ENCODE results near the gene GRP.

GRP gene

DNA sequence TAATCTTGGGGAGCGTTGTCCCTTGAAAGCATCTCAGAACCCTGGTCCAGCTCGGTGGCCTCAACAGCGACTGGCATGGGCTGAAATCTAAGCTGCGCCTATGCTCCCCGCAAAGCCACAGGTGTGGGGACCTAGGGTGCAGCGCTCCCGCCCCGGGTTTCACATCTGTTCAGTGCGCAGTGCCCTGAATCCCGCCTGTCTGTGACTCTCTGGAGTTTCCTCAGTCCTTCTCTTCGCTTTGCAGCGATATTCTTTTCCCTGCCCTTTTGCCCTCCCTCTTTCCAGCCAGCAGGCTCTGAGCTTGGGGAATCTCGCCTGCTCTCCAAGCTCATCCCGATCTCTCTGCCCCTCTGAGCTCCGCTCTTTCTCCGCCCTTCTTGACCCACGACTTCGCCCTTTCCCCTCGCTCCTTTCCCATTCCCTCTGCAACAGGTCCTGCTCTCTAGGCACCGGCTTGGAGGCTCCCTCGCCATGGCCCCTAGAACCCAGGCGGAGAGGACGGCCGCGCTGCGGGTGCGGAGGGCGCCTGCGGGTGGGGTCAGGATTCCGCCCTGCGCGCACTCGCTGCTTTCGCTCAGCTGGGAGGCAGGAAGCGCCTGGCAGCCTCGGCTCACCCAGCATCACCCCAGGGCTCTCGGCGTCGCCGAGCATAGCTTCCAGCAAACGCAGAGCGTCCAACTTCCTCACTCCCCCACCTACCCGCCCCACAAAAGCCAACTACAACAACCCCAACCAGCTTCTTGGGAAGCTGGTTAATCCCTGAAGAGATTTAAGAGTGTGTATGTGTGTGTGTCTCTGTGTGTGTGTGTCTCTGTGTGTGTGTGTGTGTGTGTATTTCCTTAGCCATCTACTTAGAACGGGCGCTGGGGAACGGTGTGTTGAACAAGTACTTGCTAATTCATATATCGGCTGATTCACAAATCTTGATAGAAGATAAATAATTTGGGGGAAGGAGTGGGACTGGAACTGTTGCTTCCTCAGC is 1.1 kb downstream of the GRP start:
- peaks cover 52% of the 10 kb centered on the region for H3K27me3 ChIP-seq
- TF ChIP-seq, protein P1, sequence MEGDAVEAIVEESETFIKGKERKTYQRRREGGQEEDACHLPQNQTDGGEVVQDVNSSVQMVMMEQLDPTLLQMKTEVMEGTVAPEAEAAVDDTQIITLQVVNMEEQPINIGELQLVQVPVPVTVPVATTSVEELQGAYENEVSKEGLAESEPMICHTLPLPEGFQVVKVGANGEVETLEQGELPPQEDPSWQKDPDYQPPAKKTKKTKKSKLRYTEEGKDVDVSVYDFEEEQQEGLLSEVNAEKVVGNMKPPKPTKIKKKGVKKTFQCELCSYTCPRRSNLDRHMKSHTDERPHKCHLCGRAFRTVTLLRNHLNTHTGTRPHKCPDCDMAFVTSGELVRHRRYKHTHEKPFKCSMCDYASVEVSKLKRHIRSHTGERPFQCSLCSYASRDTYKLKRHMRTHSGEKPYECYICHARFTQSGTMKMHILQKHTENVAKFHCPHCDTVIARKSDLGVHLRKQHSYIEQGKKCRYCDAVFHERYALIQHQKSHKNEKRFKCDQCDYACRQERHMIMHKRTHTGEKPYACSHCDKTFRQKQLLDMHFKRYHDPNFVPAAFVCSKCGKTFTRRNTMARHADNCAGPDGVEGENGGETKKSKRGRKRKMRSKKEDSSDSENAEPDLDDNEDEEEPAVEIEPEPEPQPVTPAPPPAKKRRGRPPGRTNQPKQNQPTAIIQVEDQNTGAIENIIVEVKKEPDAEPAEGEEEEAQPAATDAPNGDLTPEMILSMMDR (IDR thresholded peaks at IDR 0.05; ENCODE audit: low read depth, low read length): no peak
- H3K4me3 ChIP-seq (ENCODE audit: low read depth, low read length): no peak overlapping the region
- H3K36me3 ChIP-seq: no peaks in the 10 kb centered on the region
- H3K4me1 ChIP-seq: no peaks in the 10 kb centered on the region
- H3K9me3 ChIP-seq: no peaks in the 10 kb centered on the region
- DNase-seq: no peak

DNA sequence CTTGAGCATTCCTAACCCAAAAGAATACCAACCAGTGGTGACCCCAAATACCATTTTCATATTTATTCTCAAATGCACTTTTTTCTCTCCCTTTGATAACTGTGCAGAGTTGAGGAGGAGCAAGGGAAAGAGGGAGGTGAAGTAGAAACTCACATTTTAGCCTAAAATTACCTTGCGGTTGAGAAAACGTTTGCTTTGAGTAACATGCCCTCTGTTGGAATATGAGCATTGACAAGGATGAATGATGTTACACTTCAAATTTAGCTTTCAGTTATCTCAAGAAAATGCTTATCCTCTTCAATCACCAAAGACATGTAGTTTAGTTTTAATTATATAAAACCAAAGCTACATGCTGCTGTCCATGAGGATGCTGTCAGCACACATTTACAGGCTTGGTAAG is 2.4 kb downstream of the GRP start:
- no peaks in the 10 kb centered on the region for H3K36me3 ChIP-seq
- H3K4me1 ChIP-seq: no peaks in the 10 kb centered on the region
- TF ChIP-seq, protein P1 (IDR thresholded peaks at IDR 0.05; ENCODE audit: low read depth, low read length): no peak
- H3K9me3 ChIP-seq: no peaks in the 10 kb centered on the region
- DNase-seq: no peak
- peaks cover 52% of the 10 kb centered on the region for H3K27me3 ChIP-seq
- no peak overlapping the region for H3K4me3 ChIP-seq (ENCODE audit: low read depth, low read length)

DNA sequence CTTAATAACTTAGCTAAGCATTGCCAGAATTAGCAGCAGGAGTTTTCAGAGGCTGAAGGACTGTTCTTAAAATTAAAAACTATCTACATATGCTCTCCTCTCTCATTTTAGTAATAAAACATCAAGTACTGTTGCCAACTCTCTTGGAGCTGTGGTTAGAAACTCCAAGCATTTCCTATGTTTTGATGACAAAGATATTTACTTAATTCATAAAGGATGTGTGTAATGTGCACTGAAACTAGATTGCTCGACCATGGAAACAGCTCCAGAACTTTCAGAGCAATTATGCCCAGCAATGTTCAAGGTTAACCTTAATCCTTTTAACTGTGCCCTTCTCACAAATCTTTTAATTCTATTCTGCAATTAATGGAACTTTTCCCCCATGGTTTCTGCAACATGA is 8.4 kb downstream of the GRP start:
- Histone ChIP-seq H3K9me3 (no peaks in the 10 kb centered on the region), H3K4me1 (no peaks in the 10 kb centered on the region), H3K27me3 (peaks cover 16% of the 10 kb centered on the region), H3K4me3 (ENCODE audit: low read depth, low read length) (no peak overlapping the region), H3K36me3 (no peaks in the 10 kb centered on the region)
- no peak for DNase-seq
- TF ChIP-seq, protein P1 (IDR thresholded peaks at IDR 0.05; ENCODE audit: low read depth, low read length): no peak

DNA sequence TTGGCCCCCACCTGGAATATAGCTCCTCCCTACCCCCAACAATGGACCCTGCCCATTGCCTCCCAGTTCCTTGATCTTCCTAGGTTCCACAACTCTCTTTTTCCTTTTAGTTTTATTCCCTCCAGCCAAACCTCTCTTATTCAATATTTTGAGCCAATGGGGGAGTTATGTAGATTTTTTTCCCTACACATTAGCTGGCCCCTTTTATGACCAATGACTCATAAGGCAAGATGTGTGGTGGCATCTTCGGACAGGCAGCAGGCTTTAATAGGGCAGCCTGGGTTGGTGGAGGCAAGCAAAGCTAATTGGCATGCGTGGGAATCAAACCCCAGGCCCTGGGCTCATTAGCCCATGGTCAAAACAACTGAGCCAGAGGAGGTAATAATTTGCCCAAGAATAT is 9.2 kb downstream of the GRP start:
- TF ChIP-seq, protein P1 (IDR thresholded peaks at IDR 0.05; ENCODE audit: low read depth, low read length): no peak
- DNase-seq: no peak
- Histone ChIP-seq H3K4me1 (no peaks in the 10 kb centered on the region), H3K27me3 (peaks cover 9% of the 10 kb centered on the region), H3K4me3 (ENCODE audit: low read depth, low read length) (no peak overlapping the region), H3K36me3 (no peaks in the 10 kb centered on the region), H3K9me3 (no peaks in the 10 kb centered on the region)

DNA sequence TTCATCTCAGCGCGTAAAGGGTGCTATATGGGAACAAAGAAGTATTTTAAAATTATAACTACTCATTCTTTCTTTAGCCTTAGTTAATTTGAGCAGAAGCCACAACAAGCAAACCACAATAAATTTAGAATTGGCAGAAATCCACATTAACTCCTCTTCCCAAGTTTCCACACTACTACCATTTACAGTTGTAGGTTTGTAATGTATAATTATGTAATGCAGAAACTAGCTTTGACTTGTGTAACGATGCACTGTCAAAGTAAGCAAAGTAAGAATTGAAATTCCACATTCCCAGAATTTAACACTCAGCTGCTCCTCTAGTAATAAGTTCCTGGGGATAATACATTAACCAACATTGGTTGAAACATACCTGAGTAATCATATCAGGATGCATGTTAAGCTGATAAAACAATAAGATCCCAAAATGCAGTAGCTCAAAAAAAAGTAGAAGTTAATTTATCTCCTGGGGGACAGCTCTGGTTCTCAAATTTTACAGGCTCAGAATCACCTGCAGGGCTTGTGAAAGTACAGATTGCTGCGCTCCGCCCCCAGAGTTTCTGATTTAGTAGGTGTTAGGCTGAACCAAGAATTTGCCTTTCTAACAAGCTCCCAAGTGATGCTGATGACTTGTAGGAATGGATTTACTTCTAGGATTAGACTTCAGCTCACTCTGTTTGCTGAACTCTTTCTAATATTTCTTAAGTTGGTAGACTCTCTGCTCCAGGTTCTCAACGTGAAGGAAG is 9.9 kb downstream of the GRP start:
- TF ChIP-seq, protein P1 (IDR thresholded peaks at IDR 0.05; ENCODE audit: low read depth, low read length): no peak
- Histone ChIP-seq H3K9me3 (no peaks in the 10 kb centered on the region), H3K4me1 (no peaks in the 10 kb centered on the region), H3K4me3 (ENCODE audit: low read depth, low read length) (no peak overlapping the region), H3K27me3 (peaks cover 4% of the 10 kb centered on the region; the same call in 1 of the 2 replicates), H3K36me3 (no peaks in the 10 kb centered on the region)
- no peak for DNase-seq

Data from BE2C (cell line).